GM13976 (cell line): Measurements from ENCODE around the gene WAPL.

ENCODE experiments used
- DNase-seq: peaks from one replicate; pipeline ENCODE4 v3.0.0; 2012; ENCODE audit warnings: low spot score
- CTCF ChIP-seq: IDR thresholded peaks from 2 replicates; pipeline ENCODE4 v1.5.1; 2012; ENCODE audit warnings: borderline replicate concordance, mild to moderate bottlenecking; ENCODE audit not compliant: insufficient read depth; ENCODE audit errors: extremely low read depth, missing control alignments, control extremely low read depth
- in situ Hi-C: fragments of 300-500 bp; cut with MboI; formaldehyde crosslinking; loops from one replicate; pipeline ENCODE4 v1.12.0; 2022; ENCODE audit warnings: low sequenced_read_pairs, mixed read lengths, inconsistent platforms; ENCODE audit not compliant: unreplicated experiment

Gene WAPL

GRCh38 chr10:86397120-86397519 lies 124.5 kb downstream of the WAPL start:
- in situ Hi-C loops = loop anchor here (5.0 kb wide), 1 partner anchor 185 kb away; no protein-coding TSS in a partner anchor
- DNase-seq = no peak
- no peak for TF ChIP-seq CTCF

DNA sequence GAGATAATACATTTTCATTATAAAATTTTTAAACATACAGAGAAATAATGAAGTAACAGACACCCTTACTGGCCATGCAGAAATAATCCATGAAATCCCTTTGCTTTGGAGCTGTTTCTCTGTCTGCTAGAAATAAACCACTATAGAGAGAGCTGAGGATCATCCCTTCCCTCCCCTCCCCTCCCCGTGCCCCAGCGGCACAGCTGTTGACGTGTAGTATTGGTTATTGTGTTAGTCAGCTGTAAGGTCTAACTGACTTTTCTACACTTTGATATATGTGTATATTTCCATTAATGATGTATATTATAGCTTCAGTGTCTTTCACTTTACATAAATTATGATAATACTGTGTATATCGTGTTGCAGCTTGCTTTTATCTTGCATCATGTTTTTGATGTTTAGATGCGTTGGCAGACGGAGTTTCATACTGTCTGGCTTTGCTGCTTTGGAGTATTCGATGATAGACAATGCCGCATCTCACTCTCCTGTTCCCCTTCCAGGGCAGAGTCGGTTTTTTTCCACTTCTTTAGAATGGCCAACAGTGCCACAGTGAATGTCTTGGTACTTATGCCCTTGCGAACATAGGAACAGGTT lies 127.6 kb downstream of the WAPL start:
- TF ChIP-seq CTCF = no peak
- in situ Hi-C loops = no loop called here
- DNase-seq = no peak

GRCh38 chr10:86393362-86393761 lies 128.2 kb downstream of the WAPL start:
- no peak for DNase-seq
- in situ Hi-C loops = no loop called here
- TF ChIP-seq CTCF = no peak

GRCh38 chr10:86392723-86393094 lies 128.9 kb downstream of the WAPL start:
- in situ Hi-C loops = no loop called here
- no peak for TF ChIP-seq CTCF
- DNase-seq = peak; percentile 80

DNA sequence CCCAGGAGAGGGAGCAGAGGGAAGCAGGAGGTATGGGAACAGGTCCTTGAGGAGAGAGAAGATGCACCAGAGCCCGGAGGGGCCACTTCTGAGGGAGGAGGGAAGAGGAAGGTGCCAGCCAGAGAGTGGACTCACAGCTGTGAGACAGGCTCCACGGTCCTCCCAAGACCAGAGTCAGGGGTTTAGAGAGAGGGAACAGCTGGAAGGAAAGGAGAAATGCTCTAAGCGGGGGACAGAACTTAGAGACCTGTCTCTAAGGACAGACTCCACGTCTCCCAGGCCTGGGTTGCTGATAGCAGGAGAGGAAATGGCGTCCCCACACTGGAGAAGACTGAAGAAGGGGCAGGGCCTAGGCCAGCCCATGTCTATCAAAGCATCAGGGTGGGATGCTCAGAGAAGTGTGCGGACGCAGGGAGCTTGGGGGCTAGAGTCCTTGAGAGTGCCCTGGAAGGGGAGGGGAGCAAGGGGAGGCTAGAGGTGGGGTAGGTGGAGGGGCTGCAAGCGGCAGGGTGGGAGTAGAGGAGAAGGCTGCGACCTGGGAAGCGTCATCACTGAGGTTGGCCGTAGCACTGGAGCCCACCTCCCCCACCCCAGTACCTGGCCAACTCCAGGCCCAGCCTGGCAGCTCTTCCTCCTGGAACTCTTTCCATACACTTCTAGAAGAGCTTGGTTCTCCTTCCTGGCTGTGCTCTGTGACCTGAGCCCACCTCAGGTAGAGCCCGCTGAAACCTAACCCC lies 129.4 kb downstream of the WAPL start:
- in situ Hi-C loops = no loop called here
- TF ChIP-seq CTCF = no peak
- peak; percentile 62 for DNase-seq

DNA sequence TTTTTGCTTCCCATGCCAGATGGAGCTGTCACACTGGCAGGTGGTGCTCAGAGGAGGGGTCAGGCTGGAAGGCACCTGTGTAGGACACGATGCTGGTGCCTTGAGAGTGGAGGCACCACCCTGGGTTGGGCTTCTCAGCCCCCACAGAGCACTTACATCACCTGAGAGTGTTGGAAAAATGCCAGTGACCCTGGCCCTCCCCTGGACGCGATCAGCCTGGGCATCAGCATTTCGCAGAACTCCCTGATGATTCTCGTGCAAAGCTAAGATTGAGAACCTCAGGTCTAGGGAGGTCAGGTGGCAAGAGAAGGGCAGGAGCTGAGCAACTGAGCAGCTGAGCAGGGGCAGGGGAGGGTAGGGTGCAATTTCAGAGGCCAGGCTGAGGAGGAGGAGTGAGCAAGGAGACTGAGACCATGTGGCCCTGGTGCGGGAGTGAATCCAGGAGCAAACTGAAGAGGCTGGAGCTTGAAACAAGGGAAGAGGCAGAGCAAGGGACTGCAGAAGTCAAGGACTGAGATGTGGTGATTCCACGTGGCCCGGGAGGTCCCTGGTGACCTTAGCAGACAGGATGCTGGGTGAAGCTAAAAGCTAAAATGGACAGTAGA lies 130.3 kb downstream of the WAPL start:
- DNase-seq = no peak
- no peak for TF ChIP-seq CTCF
- in situ Hi-C loops = no loop called here
